Progenitor cell of endocrine pancreas (in vitro differentiated cells): ENCODE data around the gene DNAJC22. TPM values are rescaled to one million over a fixed set of nuclear protein-coding genes. Genes with fewer than 3 reads are reported as not detected.

ENCODE experiments used
- DNase-seq: peaks from one replicate; pipeline ENCODE4 v3.0.0; 2021; ENCODE audit warnings: low spot score; ENCODE audit not compliant: unreplicated experiment
- H3K27ac Mint-ChIP-seq: 2 replicates; pipeline ENCODE4 v1.8.0; 2021; ENCODE audit warnings: mild to moderate bottlenecking, moderate library complexity, mixed read lengths
- H3K27me3 Mint-ChIP-seq: 2 replicates; pipeline ENCODE4 v1.8.0; 2021; ENCODE audit warnings: mixed read lengths
- H3K36me3 Mint-ChIP-seq: 2 replicates; pipeline ENCODE4 v1.8.0; 2022; ENCODE audit warnings: mixed read lengths; ENCODE audit not compliant: insufficient read depth
- H3K4me1 Mint-ChIP-seq: 2 replicates; pipeline ENCODE4 v1.8.0; 2021; ENCODE audit warnings: low read depth, mixed read lengths
- H3K4me3 Mint-ChIP-seq: 2 replicates; pipeline ENCODE4 v1.8.0; 2021; ENCODE audit warnings: low read depth, mild to moderate bottlenecking, moderate library complexity, mixed read lengths
- H3K9me3 Mint-ChIP-seq: 2 replicates; pipeline ENCODE4 v1.8.0; 2021; ENCODE audit warnings: low read depth, mixed read lengths
- total RNA-seq: library from RNA; stranded (reverse); gene quantifications from 2 replicates; pipeline ENCODE4 v1.2.1, GENCODE V29; 2021
- TF ChIP-seq, protein P1 (sequence below): fragments of 200-600 bp; sonication (generic); IDR thresholded peaks from one replicate; pipeline ENCODE4 v1.5.0; 2021; ENCODE audit warnings: antibody characterized with exemption, mild to moderate bottlenecking; ENCODE audit not compliant: unreplicated experiment

DNAJC22 gene
- total RNA-seq, 1 donor from 2014 or later: 38.7 TPM

- TF ChIP-seq, protein P1, sequence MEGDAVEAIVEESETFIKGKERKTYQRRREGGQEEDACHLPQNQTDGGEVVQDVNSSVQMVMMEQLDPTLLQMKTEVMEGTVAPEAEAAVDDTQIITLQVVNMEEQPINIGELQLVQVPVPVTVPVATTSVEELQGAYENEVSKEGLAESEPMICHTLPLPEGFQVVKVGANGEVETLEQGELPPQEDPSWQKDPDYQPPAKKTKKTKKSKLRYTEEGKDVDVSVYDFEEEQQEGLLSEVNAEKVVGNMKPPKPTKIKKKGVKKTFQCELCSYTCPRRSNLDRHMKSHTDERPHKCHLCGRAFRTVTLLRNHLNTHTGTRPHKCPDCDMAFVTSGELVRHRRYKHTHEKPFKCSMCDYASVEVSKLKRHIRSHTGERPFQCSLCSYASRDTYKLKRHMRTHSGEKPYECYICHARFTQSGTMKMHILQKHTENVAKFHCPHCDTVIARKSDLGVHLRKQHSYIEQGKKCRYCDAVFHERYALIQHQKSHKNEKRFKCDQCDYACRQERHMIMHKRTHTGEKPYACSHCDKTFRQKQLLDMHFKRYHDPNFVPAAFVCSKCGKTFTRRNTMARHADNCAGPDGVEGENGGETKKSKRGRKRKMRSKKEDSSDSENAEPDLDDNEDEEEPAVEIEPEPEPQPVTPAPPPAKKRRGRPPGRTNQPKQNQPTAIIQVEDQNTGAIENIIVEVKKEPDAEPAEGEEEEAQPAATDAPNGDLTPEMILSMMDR: no peak
- Mint-ChIP-seq H3K27me3 (peaks cover 66% of the 10 kb centered on the region), H3K27ac (no peak overlapping the region), H3K4me3 (peak overlapping the region; percentile 12), H3K9me3 (no peaks in the 10 kb centered on the region), H3K4me1 (peaks cover 16% of the 10 kb centered on the region), H3K36me3 (no peaks in the 10 kb centered on the region)
- no peak for DNase-seq
Measured at GRCh38 chr12:49340095-49340870, 6.4 kb upstream of the DNAJC22 start.

- no peak for DNase-seq
- peaks cover 60% of the 10 kb centered on the region for H3K27me3 Mint-ChIP-seq
- H3K36me3 Mint-ChIP-seq: no peaks in the 10 kb centered on the region
- no peaks in the 10 kb centered on the region for H3K9me3 Mint-ChIP-seq
- TF ChIP-seq, protein P1: no peak
- no peak overlapping the region for H3K27ac Mint-ChIP-seq
- peaks cover 19% of the 10 kb centered on the region for H3K4me1 Mint-ChIP-seq
- H3K4me3 Mint-ChIP-seq: peak overlapping the region; percentile 12
Measured at GRCh38 chr12:49340971-49341776, 5.5 kb upstream of the DNAJC22 start.

GRCh38 chr12:49341777-49342065 lies 5.0 kb upstream of the DNAJC22 start:
- H3K27ac Mint-ChIP-seq: no peak overlapping the region
- TF ChIP-seq, protein P1: no peak
- no peak for DNase-seq
- H3K4me1 Mint-ChIP-seq: peaks cover 23% of the 10 kb centered on the region
- no peaks in the 10 kb centered on the region for H3K36me3 Mint-ChIP-seq
- H3K9me3 Mint-ChIP-seq: no peaks in the 10 kb centered on the region
- no peak overlapping the region for H3K4me3 Mint-ChIP-seq
- peaks cover 57% of the 10 kb centered on the region for H3K27me3 Mint-ChIP-seq

GRCh38 chr12:49342066-49342913 lies 4.4 kb upstream of the DNAJC22 start:
- peaks cover 51% of the 10 kb centered on the region for H3K27me3 Mint-ChIP-seq
- DNase-seq: peak; percentile 93
- H3K4me3 Mint-ChIP-seq: peak overlapping the region; percentile 56
- TF ChIP-seq, protein P1: peak; percentile 98
- H3K4me1 Mint-ChIP-seq: peaks cover 24% of the 10 kb centered on the region
- H3K9me3 Mint-ChIP-seq: no peaks in the 10 kb centered on the region
- H3K36me3 Mint-ChIP-seq: no peaks in the 10 kb centered on the region
- H3K27ac Mint-ChIP-seq: peak overlapping the region; percentile 78
